NB4 (cell line): Measurements from ENCODE around the gene ALPK3.
A peak's percentile ranks its signal among the peaks of the same experiment; 100 is the strongest.

Experiments used
- DNase-seq: peaks from one replicate; pipeline ENCODE4 v3.0.0; 2010; ENCODE audit warnings: low read depth
- H3K4me3 ChIP-seq: one replicate; pipeline ENCODE4 v1.5.1; 2011; ENCODE audit warnings: mild to moderate bottlenecking, low read depth, low read length, moderate library complexity
- CTCF ChIP-seq: IDR thresholded peaks from one replicate; pipeline ENCODE4 v1.5.1; 2012; ENCODE audit warnings: low read depth, low read length
- MYC ChIP-seq: IDR thresholded peaks from 2 replicates; pipeline ENCODE4 v1.6.1; 2011; ENCODE audit warnings: low read depth, low read length
- POLR2A ChIP-seq: IDR thresholded peaks from 2 replicates; pipeline ENCODE4 v1.6.1; 2011; ENCODE audit warnings: mild to moderate bottlenecking; ENCODE audit not compliant: insufficient read length; ENCODE audit errors: extremely low read depth
- TF ChIP-seq, protein P1 (sequence below): IDR thresholded peaks from 2 replicates; pipeline ENCODE4 v1.6.1; 2011; ENCODE audit warnings: low read depth, low read length

The ALPK3 gene

DNA sequence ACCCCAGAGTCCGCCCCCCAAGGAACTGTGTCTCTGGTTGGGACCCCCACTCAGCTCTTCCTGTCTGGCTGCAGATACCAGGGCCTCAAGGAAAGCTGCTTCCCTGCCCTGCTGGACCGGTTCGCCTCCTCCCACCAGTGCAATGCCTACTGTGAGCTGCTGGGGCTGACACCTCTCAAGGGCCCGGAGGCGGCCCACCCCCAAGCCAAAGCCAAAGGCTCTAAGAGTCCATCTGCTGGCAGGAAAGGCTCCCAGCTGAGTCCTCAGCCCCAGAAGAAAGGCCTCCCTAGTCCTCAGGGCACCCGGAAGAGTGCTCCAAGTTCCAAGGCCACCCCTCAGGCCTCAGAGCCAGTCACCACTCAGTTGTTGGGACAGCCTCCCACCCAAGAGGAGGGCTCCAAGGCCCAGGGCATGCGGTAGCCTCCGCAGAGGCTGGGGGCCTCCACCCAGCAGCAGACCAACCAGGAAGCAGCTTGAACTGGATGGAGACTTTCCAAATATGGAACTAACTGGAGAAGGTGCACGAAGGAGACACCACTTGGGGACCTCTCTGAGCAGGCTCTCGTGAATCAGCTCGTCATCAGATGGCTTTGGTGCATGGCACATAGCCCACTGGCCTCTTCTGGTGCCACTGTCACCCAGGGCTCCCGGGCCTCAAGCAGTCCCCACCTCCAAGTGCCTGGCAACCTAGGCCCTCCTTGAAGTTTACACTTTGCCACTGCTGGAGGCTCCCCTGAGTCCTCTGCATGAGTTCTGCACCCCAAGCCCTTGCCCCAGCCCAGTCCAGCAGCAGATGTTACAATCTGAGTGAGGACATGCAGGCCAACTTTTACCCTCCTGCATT is 51.1 kb downstream of the ALPK3 start:
- TF ChIP-seq POLR2A, result no peak
- no peak for TF ChIP-seq MYC
- TF ChIP-seq, protein P1, sequence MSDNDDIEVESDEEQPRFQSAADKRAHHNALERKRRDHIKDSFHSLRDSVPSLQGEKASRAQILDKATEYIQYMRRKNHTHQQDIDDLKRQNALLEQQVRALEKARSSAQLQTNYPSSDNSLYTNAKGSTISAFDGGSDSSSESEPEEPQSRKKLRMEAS, result no peak
- no peak for TF ChIP-seq CTCF
- DNase-seq, result no peak

DNA sequence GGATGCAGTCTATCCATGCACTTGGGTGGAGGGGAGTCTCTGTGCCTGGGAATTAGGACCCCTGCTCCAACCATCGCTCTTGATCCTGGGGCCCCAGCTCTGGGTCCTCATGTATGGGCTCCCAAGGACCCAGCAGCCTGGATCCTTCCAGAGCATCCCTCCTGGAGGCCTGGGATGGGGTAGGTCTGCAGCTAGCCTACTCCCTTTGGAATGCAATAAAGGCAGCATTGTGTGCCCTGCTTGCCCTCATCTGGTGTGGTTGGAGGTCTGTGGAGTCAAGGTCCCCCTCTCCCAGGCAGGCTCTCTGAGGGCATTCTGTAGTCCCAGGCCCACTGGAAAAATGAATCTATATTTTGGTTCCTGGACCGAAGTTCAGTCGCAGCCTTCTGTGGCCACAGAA is 52.4 kb downstream of the ALPK3 start:
- TF ChIP-seq CTCF, result no peak
- no peak for TF ChIP-seq MYC
- TF ChIP-seq, protein P1, result no peak
- no peak for TF ChIP-seq POLR2A
- H3K4me3 ChIP-seq, result no peak overlapping the region
- no peak for DNase-seq

More for the DNA sequence above, 51.1 kb downstream of the ALPK3 start:
- H3K4me3 ChIP-seq, result no peak overlapping the region

- H3K4me3 ChIP-seq, result no peak overlapping the region
- peak; percentile 19 for DNase-seq
- peak; percentile 26 for TF ChIP-seq CTCF
- TF ChIP-seq, protein P1, result no peak
Observed at GRCh38 chr15:84871428-84871985, 54.4 kb downstream of the ALPK3 start.

DNA sequence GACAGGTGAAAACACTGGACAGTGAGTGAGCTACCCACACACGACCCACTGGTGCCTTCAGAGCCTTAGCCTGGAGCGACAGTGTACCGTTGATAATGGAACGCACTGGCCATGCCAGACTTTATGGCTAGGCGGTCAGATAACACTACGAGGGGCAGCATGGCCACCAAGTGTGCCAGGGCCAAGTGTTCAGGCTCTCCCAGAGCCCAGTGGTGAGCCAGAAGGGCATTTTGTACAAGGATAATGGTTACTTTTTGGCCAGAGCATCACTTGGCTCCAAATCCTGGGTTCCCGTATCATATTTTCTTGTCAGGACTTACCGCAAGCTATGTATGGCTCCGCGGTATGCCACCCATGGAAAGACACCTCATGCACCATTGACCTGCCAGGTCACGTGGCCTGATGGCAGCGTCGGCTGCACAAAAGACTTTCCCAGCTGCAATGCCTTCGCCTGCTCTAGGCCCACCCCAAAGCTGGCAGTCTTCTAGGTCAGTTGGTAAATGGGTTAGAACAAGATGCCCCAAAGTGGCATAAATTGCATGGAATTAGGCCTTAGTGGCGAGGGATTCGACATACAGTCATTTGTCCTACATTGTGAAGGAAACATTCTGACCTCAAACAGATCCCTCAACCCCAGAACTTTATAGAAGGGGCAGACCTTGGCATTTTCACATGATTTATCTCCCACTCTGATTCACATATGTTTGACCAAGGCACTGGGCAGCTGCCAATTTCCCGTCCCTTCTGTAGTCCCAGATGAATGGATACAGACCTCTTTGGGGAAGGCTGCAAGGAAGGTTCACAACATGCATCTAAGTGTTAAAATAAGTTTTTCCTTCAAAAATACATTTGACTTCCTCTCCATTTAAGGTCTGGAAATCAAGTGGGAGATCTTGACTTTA is 55.1 kb downstream of the ALPK3 start:
- no peak overlapping the region for H3K4me3 ChIP-seq

DNA sequence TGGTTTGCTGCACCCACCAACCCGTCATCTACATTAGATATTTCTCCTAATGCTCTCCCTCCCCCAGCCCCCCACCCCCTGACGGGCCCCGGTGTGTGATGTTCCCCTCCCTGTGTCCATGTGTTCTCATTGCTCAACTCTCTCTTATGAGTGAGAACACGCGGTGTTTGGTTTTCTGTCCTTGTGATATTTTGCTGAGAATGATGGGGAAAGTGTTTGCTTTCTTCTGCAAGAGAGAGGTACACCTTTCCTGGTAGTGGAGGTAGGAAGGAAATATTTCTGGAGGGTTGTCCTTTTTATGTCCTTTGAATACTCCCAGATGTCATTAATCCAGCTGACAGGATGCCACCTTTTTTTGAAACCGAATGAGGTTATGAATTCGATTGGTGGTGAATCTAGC is 56.8 kb downstream of the ALPK3 start:
- TF ChIP-seq, protein P1, result no peak
- TF ChIP-seq POLR2A (no peak), MYC (no peak), CTCF (no peak)
- DNase-seq, result no peak
- H3K4me3 ChIP-seq, result no peak overlapping the region

More for the DNA sequence above, 55.1 kb downstream of the ALPK3 start:
- TF ChIP-seq, protein P1, result no peak
- no peak for TF ChIP-seq MYC
- DNase-seq, result no peak
